ENCODE data around the gene RCSD1. TPM values are rescaled to one million over a fixed set of nuclear protein-coding genes. Genes with fewer than 3 reads are reported as not detected.

The RCSD1 gene
- total and polyA plus RNA-seq, 2 donors (not counting 3 experiments of a cell fraction or from before 2014, with no cell fraction given): 0.08 to 1.00 TPM

DNA sequence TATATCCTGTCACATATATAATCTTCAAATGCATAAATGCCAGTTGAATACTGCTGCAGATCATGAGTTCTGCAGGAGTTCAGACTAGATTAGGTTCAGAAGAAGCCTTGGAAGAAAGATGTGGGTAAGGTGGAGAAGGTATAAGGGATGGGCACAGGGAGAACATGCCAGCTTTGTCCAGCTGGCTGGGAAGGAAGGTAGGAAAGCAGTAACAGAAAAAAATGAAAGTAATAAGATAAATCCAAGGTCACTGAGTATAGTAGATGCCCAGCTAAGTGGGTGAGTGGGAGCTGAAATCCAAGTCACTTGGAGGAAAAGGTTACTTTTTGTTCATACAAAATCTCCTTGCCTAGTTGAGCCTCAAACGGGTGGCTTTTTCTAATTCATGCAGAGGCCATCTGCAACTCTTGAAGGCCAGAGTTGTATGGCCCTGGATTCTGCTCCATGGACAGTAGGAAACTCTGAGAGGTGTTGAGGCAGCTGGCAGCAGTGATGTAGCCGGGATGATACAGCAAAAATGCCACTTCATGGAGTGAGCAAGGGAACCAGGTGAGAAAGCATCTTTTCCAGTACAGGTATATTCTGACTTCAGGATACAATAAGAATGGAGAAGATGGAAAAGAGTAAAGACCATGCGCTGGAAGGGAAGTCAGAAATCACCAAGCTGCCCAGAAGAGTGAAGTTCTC is 3.4 kb downstream of the RCSD1 start:
- no peak overlapping the region for H2AFZ ChIP-seq (ENCODE audit: low read depth, low read length)

DNA sequence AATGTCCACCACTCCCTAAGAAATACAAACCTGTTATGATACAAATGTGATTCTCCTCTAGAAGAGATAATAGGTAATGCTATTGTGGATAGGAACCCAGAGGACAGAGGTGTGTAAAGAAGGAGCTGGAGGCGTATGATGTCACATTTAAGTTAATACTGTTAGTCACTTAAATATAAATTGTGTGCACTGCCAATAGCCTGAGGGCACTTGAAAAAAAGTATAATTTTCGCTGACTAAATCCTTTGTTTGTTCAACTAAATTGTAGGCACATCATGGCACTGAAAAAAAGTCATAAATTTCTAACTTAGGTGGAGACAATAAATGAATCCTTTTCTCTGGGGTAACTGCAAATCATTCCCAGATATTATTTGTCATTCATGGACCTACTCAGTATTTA is 4.4 kb downstream of the RCSD1 start:
- Histone ChIP-seq H3K9me1 (replicated peaks; ENCODE audit: control insufficient read depth, extremely low read depth, insufficient read depth, low read length) (no peaks in the 10 kb centered on the region), H4K20me1 (replicated peaks; ENCODE audit: control insufficient read depth, extremely low read depth, insufficient read depth, low read length) (no peaks in the 10 kb centered on the region), H3K27ac (ENCODE audit: insufficient read depth, low read depth, low read length) (no peak overlapping the region), H3K79me2 (ENCODE audit: control insufficient read depth, insufficient read depth, low read length) (no peaks in the 10 kb centered on the region), H3K4me3 (replicated peaks in 1 of 3; ENCODE audit: insufficient read depth in 1 of 3, low read depth in 1 of 3, low read length in 3 of 3) (no peak overlapping the region), H3K9me3 (replicated peaks; ENCODE audit: control insufficient read depth, insufficient read depth, low read length) (no peaks in the 10 kb centered on the region), H3K36me3 (ENCODE audit: control insufficient read depth in 2 of 2, extremely low read depth in 1 of 2, insufficient read depth in 2 of 2, low read length in 2 of 2) (no peaks in the 10 kb centered on the region), H2AFZ (ENCODE audit: low read depth, low read length) (no peak overlapping the region), H3K9ac (replicated peaks; ENCODE audit: extremely low read depth, insufficient read depth, low read length) (no peak overlapping the region), H3K27me3 (ENCODE audit: control insufficient read depth in 2 of 2, insufficient read depth in 2 of 2, low read length in 2 of 2) (peaks cover 29 to 32% of the 10 kb centered on the region in 2 experiments), H3K4me1 (ENCODE audit: control insufficient read depth, extremely low read depth, insufficient read depth, low read length) (no peaks in the 10 kb centered on the region), H3K4me2 (ENCODE audit: insufficient read depth, low read length) (no peak overlapping the region)
- TF ChIP-seq MYC (IDR thresholded peaks at IDR 0.05; ENCODE audit: low read depth, low read length) (no peak), POLR2A (IDR thresholded peaks at IDR 0.05; ENCODE audit: low read depth, low read length) (no peak), FOS (IDR thresholded peaks at IDR 0.05; ENCODE audit: borderline replicate concordance, insufficient read depth, low read length) (no peak), JUN (IDR thresholded peaks at IDR 0.05; ENCODE audit: borderline replicate concordance, insufficient read depth, insufficient read length, low read depth) (no peak), EZH2 (IDR thresholded peaks at IDR 0.05; ENCODE audit: borderline replicate concordance, low read depth, low read length, severe bottlenecking) (no peak), GATA2 (IDR thresholded peaks at IDR 0.05; ENCODE audit: insufficient read depth, insufficient read length, low read depth, low read length) (no peak), CTCF (IDR thresholded peaks at IDR 0.05; ENCODE audit: extremely low read depth in 1 of 2, insufficient read depth in 1 of 2, low read depth in 1 of 2, low read length in 2 of 2) (no peak), POLR2AphosphoS5 (IDR thresholded peaks at IDR 0.05; ENCODE audit: insufficient read depth, low read depth, low read length) (no peak)
- TF ChIP-seq, protein P1, sequence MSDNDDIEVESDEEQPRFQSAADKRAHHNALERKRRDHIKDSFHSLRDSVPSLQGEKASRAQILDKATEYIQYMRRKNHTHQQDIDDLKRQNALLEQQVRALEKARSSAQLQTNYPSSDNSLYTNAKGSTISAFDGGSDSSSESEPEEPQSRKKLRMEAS (IDR thresholded peaks at IDR 0.05; ENCODE audit: insufficient read depth, insufficient read length): no peak
- dilution Hi-C loops (cut with MboI; ENCODE audit: extremely low pct_ligation_motif_present, low sequenced_read_pairs): no loop called here
- FAIRE-seq (no peak), DNase-seq (ENCODE audit: low read depth, low spot score) (no peak)
- intact Hi-C loops (cut with micrococcal nuclease): no loop called here
- CTCF ChIA-PET: interaction anchor here (1.4 kb wide), 1 partner anchor 12 kb away, joined by 3 read pairs; no protein-coding TSS in a partner anchor
- POLR2A ChIA-PET: no interaction called here
- BruUV-seq (replicated peaks): no TSS peak

More for the DNA sequence above, 3.4 kb downstream of the RCSD1 start:
- no peak overlapping the region for H3K4me3 ChIP-seq (replicated peaks in 1 of 3; ENCODE audit: insufficient read depth in 1 of 3, low read depth in 1 of 3, low read length in 3 of 3)
- TF ChIP-seq EZH2 (IDR thresholded peaks at IDR 0.05; ENCODE audit: borderline replicate concordance, low read depth, low read length, severe bottlenecking): no peak
- CTCF ChIA-PET: interaction anchor here (1.6 kb wide), 1 partner anchor 55 kb away, joined by 4 read pairs; no protein-coding TSS in a partner anchor
- no peaks in the 10 kb centered on the region for H3K4me1 ChIP-seq (ENCODE audit: control insufficient read depth, extremely low read depth, insufficient read depth, low read length)
- no TSS peak for BruUV-seq (replicated peaks)
- no peak overlapping the region for H3K4me2 ChIP-seq (ENCODE audit: insufficient read depth, low read length)
- intact Hi-C loops (cut with micrococcal nuclease): no loop called here
- POLR2A ChIA-PET: no interaction called here
- H3K27ac ChIP-seq (ENCODE audit: insufficient read depth, low read depth, low read length): no peak overlapping the region
- H3K36me3 ChIP-seq (ENCODE audit: control insufficient read depth in 2 of 2, extremely low read depth in 1 of 2, insufficient read depth in 2 of 2, low read length in 2 of 2): no peaks in the 10 kb centered on the region
- peaks cover 37 to 40% of the 10 kb centered on the region in 2 experiments for H3K27me3 ChIP-seq (ENCODE audit: control insufficient read depth in 2 of 2, insufficient read depth in 2 of 2, low read length in 2 of 2)
- no peaks in the 10 kb centered on the region for H3K79me2 ChIP-seq (ENCODE audit: control insufficient read depth, insufficient read depth, low read length)
- DNase-seq (ENCODE audit: low read depth, low spot score) (no peak), FAIRE-seq (no peak)
- H3K9me1 ChIP-seq (replicated peaks; ENCODE audit: control insufficient read depth, extremely low read depth, insufficient read depth, low read length): no peaks in the 10 kb centered on the region
- dilution Hi-C loops (cut with MboI; ENCODE audit: extremely low pct_ligation_motif_present, low sequenced_read_pairs): no loop called here
- H4K20me1 ChIP-seq (replicated peaks; ENCODE audit: control insufficient read depth, extremely low read depth, insufficient read depth, low read length): no peaks in the 10 kb centered on the region
- no peak overlapping the region for H3K9ac ChIP-seq (replicated peaks; ENCODE audit: extremely low read depth, insufficient read depth, low read length)
- H3K9me3 ChIP-seq (replicated peaks; ENCODE audit: control insufficient read depth, insufficient read depth, low read length): no peaks in the 10 kb centered on the region
